ENCODE results near the gene FAS.

Gene FAS

DNA sequence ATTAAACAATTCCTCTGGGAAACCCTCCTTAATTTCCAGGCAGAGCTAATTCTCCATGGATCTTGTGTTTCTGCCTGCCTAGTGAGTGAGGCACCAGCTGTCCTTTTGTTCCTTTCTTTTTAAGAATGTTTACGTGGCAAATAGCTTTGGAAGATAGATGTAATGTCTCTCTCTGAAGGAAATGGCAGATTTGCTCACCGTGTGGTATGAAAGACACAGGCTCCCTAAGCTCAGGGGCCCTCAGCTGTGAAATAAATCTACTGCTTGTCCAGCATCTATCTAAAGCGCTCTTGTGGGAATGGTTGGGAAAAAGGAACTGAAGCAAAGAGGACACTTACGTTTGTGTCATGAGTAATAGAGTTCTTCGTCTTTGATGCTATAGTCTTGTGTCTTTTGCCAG lies 64.6 kb downstream of the FAS start:
- H3K27me3 ChIP-seq: no peaks in the 10 kb centered on the region
- no peaks in the 10 kb centered on the region for H3K36me3 ChIP-seq
- no peak overlapping the region for H3K27ac ChIP-seq
- no peaks in the 10 kb centered on the region for H3K9me3 ChIP-seq
- no peak overlapping the region for H3K4me3 ChIP-seq
- no peak overlapping the region for H3K9ac ChIP-seq
- no peaks in the 10 kb centered on the region for H4K20me1 ChIP-seq
- no peak overlapping the region for H3K4me2 ChIP-seq
- H3K4me1 ChIP-seq: no peaks in the 10 kb centered on the region
- TF ChIP-seq Cebpa-rat (IDR thresholded peaks at IDR 0.05): no peak

- no peak overlapping the region for H3K9ac ChIP-seq
- no peaks in the 10 kb centered on the region for H4K20me1 ChIP-seq
- no peak overlapping the region for H3K4me3 ChIP-seq
- no peak overlapping the region for H3K4me2 ChIP-seq
- no peaks in the 10 kb centered on the region for H3K4me1 ChIP-seq
- no peaks in the 10 kb centered on the region for H3K27me3 ChIP-seq
- no peak overlapping the region for H3K27ac ChIP-seq
- no peaks in the 10 kb centered on the region for H3K36me3 ChIP-seq
- TF ChIP-seq Cebpa-rat (IDR thresholded peaks at IDR 0.05): no peak
- H3K9me3 ChIP-seq: no peaks in the 10 kb centered on the region
Measured at GRCh38 chr10:89062861-89063260, 72.3 kb downstream of the FAS start.

- Histone ChIP-seq H3K4me2 (no peak overlapping the region), H4K20me1 (no peaks in the 10 kb centered on the region), H3K9ac (no peak overlapping the region), H3K27ac (no peak overlapping the region), H3K27me3 (no peaks in the 10 kb centered on the region), H3K36me3 (no peaks in the 10 kb centered on the region), H3K9me3 (no peaks in the 10 kb centered on the region), H3K4me3 (no peak overlapping the region), H3K4me1 (no peaks in the 10 kb centered on the region)
- TF ChIP-seq Cebpa-rat (IDR thresholded peaks at IDR 0.05): no peak
Measured at GRCh38 chr10:89063465-89063864, 72.9 kb downstream of the FAS start.

DNA sequence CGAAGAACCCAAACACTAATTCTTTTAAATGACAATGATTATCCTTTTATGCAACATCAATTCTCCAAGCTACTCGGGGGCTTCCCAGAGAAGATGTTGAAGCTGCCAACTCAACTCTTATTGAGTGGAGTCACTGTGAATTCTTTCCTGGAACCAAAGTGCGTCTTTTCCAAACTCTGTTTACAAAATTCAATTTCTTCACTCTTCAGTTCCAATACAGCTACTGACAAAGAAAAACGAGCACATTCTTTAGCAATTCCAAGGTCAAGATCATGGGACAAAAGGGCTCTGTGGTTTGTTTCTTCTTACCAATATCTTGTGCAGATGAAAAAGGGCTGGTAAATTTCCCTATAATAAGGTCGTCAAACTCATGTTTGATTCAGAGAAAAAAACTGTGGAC lies 74.2 kb downstream of the FAS start:
- H3K9ac ChIP-seq: no peak overlapping the region
- H3K27ac ChIP-seq: no peak overlapping the region
- no peak overlapping the region for H3K4me3 ChIP-seq
- H3K4me1 ChIP-seq: no peaks in the 10 kb centered on the region
- H4K20me1 ChIP-seq: no peaks in the 10 kb centered on the region
- no peaks in the 10 kb centered on the region for H3K27me3 ChIP-seq
- no peak for TF ChIP-seq Cebpa-rat (IDR thresholded peaks at IDR 0.05)
- no peak overlapping the region for H3K4me2 ChIP-seq
- H3K9me3 ChIP-seq: no peaks in the 10 kb centered on the region
- no peaks in the 10 kb centered on the region for H3K36me3 ChIP-seq

Data from BLaER1 (cell line).